Calu3 (cell line): ENCODE results near the gene NFAM1. TPM values are rescaled to one million over a fixed set of nuclear protein-coding genes. Genes with fewer than 3 reads are reported as not detected.

ENCODE experiments used
- BruUV-seq: library from RNA; stranded (reverse); fragments of 400-500 nt; replicated peaks from 2 replicates; lab custom pipeline; 2021; lab: Mats Ljungman, UMichigan
- CTCF ChIA-PET: fragments of 300-600 bp; sonication (Branson Sonifier 250); formaldehyde crosslinking; loops from one replicate; lab custom pipeline; 2022; ENCODE audit warnings: antibody characterized with exemption; lab: Charles Lee
- DNase-seq: peaks from one replicate; pipeline ENCODE4 v3.0.0; 2022
- H3K27ac Mint-ChIP-seq: one replicate; pipeline ENCODE4 v1.8.0; 2022; ENCODE audit warnings: mixed read lengths; ENCODE audit not compliant: unreplicated experiment
- H3K27me3 Mint-ChIP-seq: one replicate; pipeline ENCODE4 v1.8.0; 2022; ENCODE audit warnings: mixed read lengths; ENCODE audit not compliant: unreplicated experiment
- H3K36me3 Mint-ChIP-seq: one replicate; pipeline ENCODE4 v1.8.0; 2022; ENCODE audit warnings: mild to moderate bottlenecking, moderate library complexity, mixed read lengths; ENCODE audit not compliant: insufficient read depth, unreplicated experiment
- H3K4me1 Mint-ChIP-seq: one replicate; pipeline ENCODE4 v1.8.0; 2022; ENCODE audit warnings: mild to moderate bottlenecking, low read depth, mixed read lengths; ENCODE audit not compliant: unreplicated experiment
- H3K4me3 Mint-ChIP-seq: one replicate; pipeline ENCODE4 v1.8.0; 2022; ENCODE audit warnings: mild to moderate bottlenecking, low read depth, moderate library complexity, mixed read lengths; ENCODE audit not compliant: unreplicated experiment
- H3K9me3 Mint-ChIP-seq: one replicate; pipeline ENCODE4 v1.8.0; 2022; ENCODE audit warnings: low read depth, mixed read lengths; ENCODE audit not compliant: unreplicated experiment
- intact Hi-C: fragments of 100-400 bp; cut with micrococcal nuclease; formaldehyde crosslinking; loops from one replicate; pipeline ENCODE4 v1.10.0; 2022; ENCODE audit not compliant: unreplicated experiment
- total RNA-seq: library from RNA; stranded (reverse); gene quantifications from 2 replicates; pipeline ENCODE4 v1.2.3, GENCODE V29; 2022
- TF ChIP-seq, protein P1 (sequence below): fragments of 200-600 bp; IDR thresholded peaks from one replicate; pipeline ENCODE4 v1.8.0; 2022; ENCODE audit warnings: antibody characterized with exemption; ENCODE audit not compliant: unreplicated experiment

NFAM1 gene
- total RNA-seq, 1 experiment from 2014 or later = 0.50 TPM

DNA sequence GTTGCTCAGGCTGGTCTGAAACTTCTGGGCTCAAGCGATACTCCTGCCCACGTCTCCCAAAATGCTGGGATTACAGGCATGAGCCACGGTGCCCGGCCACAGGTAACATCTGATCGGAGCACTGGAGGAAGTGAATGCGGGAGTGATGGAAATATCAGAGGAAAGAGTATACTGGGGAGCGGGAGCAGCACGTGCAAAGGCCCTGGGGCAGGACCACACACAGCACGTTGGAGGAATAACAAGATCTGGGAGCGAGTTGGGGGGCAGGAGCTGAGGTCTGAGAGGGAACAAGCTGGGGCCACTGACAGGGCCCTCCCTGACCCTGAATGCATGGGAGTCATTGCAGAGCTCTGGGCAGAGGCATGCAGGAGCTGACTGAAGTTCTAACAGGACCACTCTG lies 70.7 kb downstream of the NFAM1 start:
- Mint-ChIP-seq H3K9me3 (no peaks in the 10 kb centered on the region), H3K4me3 (no peak overlapping the region), H3K36me3 (no peaks in the 10 kb centered on the region), H3K27ac (no peak overlapping the region), H3K27me3 (peaks cover 53% of the 10 kb centered on the region), H3K4me1 (no peaks in the 10 kb centered on the region)
- DNase-seq = no peak
- no TSS peak for BruUV-seq
- CTCF ChIA-PET = interaction anchor here (0.6 to 0.7 kb wide), 3 partner anchors 47 to 90 kb away, joined by 3 read pairs; no protein-coding TSS in a partner anchor
- TF ChIP-seq, protein P1, sequence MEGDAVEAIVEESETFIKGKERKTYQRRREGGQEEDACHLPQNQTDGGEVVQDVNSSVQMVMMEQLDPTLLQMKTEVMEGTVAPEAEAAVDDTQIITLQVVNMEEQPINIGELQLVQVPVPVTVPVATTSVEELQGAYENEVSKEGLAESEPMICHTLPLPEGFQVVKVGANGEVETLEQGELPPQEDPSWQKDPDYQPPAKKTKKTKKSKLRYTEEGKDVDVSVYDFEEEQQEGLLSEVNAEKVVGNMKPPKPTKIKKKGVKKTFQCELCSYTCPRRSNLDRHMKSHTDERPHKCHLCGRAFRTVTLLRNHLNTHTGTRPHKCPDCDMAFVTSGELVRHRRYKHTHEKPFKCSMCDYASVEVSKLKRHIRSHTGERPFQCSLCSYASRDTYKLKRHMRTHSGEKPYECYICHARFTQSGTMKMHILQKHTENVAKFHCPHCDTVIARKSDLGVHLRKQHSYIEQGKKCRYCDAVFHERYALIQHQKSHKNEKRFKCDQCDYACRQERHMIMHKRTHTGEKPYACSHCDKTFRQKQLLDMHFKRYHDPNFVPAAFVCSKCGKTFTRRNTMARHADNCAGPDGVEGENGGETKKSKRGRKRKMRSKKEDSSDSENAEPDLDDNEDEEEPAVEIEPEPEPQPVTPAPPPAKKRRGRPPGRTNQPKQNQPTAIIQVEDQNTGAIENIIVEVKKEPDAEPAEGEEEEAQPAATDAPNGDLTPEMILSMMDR = no peak
- intact Hi-C loops = no loop called here

DNA sequence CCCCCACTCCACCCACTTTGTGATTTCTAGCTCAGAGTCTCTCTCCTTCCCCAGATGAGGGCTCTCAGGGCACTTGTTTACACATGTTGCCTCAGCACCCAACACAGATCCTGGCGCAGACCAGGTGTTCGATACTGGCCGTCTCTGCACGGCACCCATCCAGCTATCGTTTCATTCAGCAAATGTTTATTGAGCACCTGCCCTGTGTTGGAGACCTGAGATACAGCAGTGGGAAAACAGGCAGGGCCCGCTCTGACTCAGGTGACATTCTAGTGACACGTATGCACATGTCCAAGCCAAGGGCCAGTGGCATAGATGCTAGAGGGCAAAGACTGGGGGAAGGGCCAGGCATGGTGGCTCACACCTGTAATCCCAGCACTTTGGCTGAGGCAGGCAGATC lies 71.9 kb downstream of the NFAM1 start:
- no peaks in the 10 kb centered on the region for H3K9me3 Mint-ChIP-seq
- CTCF ChIA-PET = interaction anchor here (0.6 to 1.1 kb wide), 2 partner anchors 11 to 14 kb away, joined by 5 to 6 read pairs; no protein-coding TSS in a partner anchor
- DNase-seq = no peak
- H3K4me1 Mint-ChIP-seq = no peaks in the 10 kb centered on the region
- H3K27me3 Mint-ChIP-seq = peaks cover 41% of the 10 kb centered on the region
- TF ChIP-seq, protein P1 = no peak
- no peak overlapping the region for H3K27ac Mint-ChIP-seq
- intact Hi-C loops = no loop called here
- no peak overlapping the region for H3K4me3 Mint-ChIP-seq
- no TSS peak for BruUV-seq
- no peaks in the 10 kb centered on the region for H3K36me3 Mint-ChIP-seq

DNA sequence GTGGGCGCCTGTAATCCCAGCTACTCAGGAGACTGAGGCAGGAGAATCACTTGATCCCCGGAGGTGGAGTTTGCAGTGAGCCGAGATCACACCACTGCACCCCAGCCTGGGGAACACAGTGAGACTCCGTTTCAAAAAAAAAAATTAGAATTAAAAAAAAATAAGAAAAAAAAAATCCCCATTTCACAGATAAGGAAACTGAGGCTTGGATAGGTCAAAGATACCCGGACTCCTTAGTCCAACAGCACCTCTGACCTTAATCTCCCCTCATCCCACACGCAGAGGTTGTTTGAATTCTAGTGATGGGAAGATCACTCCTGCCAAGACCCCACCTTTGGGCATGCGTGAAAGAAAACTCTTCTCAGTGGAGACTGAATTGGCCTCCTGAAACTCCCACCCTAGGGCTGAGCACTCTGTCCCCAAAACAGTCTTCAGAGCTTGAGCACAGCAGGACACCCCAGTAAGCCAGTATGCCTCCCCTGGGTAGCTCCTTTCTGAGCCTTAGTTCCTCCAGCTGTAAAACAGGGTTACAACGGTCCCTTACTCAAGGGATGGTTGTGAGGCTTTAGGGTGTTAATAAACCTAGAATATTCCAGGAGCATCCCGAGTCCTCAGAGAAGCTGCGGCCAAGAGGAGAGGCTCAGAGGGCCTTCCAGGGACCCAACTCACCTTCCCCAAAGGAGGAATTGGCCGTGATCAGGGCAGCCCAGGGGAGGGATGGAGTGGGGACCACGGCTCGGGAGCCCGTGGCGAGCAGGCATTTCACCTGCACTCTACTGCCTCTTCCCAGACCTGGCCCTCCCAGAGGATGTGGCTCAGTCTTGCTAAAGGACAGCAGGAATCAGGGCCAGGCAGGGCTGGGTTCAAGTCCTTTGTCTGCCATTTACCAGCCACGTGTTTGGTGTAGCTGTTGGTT lies 73.3 kb downstream of the NFAM1 start:
- no peaks in the 10 kb centered on the region for H3K4me1 Mint-ChIP-seq
- no TSS peak for BruUV-seq
- no peak overlapping the region for H3K27ac Mint-ChIP-seq
- CTCF ChIA-PET = no interaction called here
- TF ChIP-seq, protein P1 = no peak
- intact Hi-C loops = no loop called here
- no peak for DNase-seq
- H3K9me3 Mint-ChIP-seq = no peaks in the 10 kb centered on the region
- peaks cover 47% of the 10 kb centered on the region for H3K27me3 Mint-ChIP-seq
- no peak overlapping the region for H3K4me3 Mint-ChIP-seq
- H3K36me3 Mint-ChIP-seq = no peaks in the 10 kb centered on the region

DNA sequence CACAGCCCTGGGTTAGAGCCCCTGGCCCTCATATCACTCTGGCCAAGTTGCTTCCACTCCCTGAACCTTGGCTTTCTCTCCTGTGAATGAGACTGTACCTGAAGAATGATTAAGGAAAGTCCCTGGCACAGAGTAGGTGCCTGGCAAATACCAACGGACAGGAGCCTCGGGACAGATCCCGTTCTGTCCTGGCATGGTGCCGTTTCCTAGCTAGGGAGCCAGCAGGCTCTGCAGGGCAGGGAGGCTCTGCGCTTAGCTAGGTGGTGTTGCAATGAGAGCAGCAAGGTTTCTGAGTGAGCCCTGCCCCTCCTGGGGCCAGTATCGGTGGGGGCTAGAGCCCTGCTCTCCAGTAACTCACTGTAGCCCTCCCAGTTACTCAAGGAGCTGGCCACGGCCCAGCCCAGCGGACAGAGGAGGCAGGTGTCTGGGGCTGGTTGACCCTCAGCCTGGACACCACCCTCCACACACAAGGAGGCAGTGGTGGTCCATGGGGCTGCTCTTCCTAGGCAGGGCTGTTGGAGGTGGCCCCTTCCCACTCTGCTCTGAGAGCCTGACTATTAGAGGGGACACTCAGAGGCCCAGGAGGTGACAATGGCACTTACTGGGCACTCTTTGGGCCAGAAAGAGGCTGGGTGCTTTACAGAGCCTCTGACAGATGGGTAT lies 74.4 kb downstream of the NFAM1 start:
- CTCF ChIA-PET = no interaction called here
- H3K36me3 Mint-ChIP-seq = no peaks in the 10 kb centered on the region
- H3K4me3 Mint-ChIP-seq = no peak overlapping the region
- no peak overlapping the region for H3K27ac Mint-ChIP-seq
- DNase-seq = peak; percentile 32
- intact Hi-C loops = no loop called here
- no peaks in the 10 kb centered on the region for H3K9me3 Mint-ChIP-seq
- TF ChIP-seq, protein P1 = no peak
- no peaks in the 10 kb centered on the region for H3K4me1 Mint-ChIP-seq
- no TSS peak for BruUV-seq
- H3K27me3 Mint-ChIP-seq = peaks cover 49% of the 10 kb centered on the region
